Stimulated activated CD8-positive, alpha-beta memory T cell treated with anti-CD3 and anti-CD28 coated beads, Interleukin-12 subunit alpha, Interleukin-12 subunit beta, amount 100 ng/mL, for 1 hour (primary cell): ENCODE results near the gene CHRM2.

Experiments used
- DNase-seq: peaks from one replicate; pipeline ENCODE4 v3.0.0-alpha.2; 2020; ENCODE audit warnings: low read depth

The CHRM2 gene

DNA sequence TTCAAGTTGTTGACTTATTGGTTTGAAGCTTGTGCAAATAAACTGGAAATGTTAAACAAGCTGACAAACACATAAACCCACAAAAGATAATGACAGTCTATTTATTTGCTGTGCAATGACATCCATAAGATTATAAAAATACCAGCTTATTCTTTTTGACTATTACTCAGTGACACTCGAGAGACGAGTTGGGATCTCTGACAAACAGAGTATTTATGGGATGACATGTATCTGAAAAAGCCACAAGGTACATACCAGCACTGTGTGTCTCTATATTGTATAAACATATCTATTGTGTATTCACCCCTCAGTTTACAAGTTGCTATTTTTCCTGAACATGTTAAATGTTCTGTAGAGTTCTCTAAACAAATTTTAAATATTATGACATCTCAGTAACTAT lies 88.9 kb downstream of the CHRM2 start:
- DNase-seq = no peak

DNA sequence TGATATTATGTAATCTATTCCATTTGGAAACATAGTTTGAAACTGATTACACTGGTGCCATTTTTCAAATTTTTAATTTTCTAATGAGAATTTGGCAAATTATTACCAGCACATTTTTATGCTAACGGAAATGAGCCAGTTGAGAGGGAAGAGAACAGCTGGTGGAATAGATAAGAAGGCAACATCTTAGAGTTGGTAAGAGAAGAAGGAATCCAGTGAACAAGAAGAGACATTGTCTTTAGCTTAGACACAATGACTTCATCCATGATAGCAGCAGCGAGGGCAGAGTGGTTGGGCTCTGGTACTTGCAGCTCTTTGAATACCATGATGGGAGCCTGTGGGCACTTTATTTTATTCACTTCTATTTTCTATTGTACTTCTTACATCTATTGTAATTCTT lies 89.6 kb downstream of the CHRM2 start:
- no peak for DNase-seq

DNA sequence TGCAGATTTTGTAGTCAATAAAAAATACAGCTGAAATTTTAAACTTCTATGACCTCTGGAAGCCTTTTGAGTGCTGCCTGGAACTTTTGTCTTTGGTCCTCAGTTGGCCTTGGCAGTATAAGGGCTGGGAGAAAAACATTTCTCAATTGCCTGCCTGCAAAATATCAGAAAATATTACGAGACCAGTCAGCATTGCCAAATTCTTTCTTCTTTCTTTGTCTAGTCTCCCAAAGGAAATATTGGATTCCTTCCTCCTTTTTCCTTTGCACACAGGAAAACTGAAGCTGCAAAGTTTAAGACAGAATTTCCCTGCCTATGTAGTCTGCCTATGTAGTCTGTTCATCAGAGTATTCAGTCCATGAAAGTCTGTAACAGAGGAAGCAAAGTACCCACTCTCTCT lies 95.9 kb downstream of the CHRM2 start:
- no peak for DNase-seq

DNA sequence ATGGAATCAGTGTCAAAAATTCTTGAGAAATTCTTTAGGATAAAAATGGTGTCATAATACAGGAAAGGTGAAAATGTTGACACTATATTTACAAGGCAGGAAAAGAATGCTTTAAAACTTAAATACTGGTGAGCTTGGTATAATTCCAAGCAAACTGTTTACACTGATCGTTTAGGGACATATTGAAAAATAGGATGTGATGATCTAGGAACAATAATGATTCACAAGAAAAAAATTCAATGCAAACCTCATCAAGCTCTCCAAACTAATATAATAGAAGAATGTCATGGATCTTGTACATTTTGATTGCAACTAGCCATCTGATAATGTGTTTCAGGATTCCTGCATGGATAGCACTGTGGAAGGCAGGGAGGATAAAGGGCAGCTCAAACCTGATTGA lies 98.4 kb downstream of the CHRM2 start:
- DNase-seq = no peak

DNA sequence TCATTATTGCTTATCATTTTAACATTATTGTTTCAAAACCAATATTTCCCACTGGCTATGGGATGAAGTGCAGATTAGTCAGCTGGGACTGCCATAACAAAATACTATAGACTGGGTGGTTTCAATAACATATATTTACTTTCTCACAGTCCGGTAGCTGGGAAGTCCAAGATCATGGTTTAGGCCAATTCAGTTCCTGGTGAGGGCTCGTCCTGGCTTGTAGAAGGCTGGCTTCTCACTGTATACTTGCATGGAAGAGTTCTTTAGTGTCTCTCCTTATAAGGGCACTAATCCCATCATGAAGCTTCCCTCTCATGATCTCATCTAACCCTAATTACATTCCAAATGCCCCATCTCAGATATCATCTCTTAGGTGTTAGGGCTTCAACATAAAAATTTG lies 101.3 kb downstream of the CHRM2 start:
- no peak for DNase-seq

DNA sequence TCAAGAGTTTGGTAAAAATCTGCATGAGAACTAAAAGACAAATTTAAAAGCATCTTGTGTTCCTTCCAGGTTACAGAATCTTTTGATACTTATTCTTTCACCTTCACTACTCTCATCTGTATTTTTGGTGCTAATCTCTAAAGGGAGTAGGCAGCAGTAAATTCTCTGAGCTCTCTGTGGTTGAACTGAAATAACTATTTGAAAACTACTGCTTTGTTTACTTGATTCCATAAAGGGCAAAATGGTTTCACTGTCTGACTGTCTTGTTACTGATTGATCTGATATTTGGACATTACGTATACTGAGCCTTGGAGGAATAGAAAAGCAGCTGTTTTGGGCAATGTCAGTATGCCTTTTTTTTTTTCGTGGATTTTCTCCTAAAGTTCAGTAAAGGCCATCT lies 103.3 kb downstream of the CHRM2 start:
- no peak for DNase-seq

DNA sequence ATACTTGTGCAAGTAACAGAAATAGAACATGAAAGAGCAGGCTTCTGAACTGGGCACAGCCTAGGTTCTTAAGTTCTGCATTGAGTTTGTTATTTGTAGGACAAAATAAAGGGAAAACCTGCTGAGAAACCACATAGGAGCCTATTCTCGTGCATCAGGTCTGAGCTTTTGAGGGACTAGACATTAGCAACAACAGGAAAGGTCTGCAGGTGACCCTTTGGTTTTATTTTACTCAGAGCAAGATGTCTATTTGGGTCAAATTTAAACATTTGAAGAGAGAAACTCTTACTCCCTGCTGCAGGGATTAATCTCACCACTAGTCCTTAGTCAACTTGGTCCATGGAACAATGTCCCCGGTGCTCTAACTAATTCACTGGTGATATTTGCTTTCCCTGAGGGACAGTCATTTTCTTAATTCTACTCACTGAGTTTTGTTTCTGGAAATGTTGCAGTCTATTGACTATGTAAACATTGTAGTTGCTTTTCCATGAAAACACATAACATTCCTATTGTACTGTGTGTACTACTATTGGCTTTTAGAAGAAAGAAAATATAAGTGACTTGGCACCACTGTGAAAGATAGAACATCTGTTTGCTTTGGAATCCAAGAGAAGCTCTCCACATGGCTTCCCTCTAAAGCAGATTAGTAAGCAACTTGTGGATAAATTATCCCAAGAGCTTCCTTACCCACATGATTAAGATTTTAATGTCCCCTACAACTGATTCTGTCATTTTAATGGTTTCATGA lies 108.2 kb downstream of the CHRM2 start:
- DNase-seq = no peak

DNA sequence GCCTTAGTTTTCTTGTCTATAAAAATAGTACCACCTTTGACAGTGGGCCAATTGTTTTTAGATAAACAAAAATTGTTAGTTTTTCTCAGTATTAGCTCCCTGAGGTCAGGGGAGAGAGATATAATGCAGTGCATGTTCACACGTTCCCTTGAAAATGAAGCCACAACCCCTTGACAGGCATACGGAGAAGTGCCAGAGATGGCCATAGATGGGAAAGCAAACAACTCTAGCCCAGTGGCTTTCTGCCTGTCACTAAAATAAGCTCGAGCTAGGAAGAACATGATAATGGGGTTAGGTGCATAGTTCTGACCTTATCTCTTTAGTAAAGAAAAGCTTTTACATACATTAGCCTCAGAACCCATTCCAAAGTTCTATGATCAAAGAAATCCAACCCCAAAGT lies 124.9 kb downstream of the CHRM2 start:
- no peak for DNase-seq

DNA sequence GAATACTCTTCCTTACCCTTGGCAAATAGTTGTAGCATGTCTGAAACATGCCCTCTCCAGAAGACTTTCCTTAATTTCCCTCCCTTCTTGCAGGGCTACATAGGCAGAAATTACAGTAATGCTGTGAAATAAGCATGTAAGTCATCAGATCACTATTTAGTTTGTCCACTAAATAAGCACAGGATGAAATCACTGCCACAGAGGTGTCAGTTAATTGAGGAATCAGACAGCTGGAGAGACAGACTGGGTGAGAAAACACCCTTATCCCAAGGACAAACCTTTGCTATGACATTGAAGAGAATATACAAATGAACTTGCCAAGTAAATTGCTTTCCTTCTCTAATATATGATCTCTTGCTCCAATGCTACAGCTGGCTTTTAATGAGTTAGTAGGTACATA lies 129.3 kb downstream of the CHRM2 start:
- no peak for DNase-seq

DNA sequence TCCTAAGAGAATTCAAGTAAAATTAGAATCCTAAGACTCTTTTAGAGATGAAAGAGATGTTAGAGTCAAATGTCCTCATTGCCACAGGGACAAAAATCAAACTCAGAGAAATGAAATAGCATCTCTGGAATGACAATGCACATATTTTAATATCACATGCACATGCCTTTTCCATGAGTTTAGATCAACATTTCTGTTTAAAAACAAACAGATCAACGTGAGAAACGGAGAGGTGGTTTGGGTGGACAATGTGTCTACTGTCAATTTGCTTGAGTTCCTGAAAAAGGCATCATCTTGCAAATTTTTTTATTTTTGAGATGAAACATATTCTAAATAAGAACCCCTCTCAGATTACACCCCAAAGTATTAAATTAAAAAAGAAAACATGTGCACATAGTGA lies 130.0 kb downstream of the CHRM2 start:
- DNase-seq = no peak

DNA sequence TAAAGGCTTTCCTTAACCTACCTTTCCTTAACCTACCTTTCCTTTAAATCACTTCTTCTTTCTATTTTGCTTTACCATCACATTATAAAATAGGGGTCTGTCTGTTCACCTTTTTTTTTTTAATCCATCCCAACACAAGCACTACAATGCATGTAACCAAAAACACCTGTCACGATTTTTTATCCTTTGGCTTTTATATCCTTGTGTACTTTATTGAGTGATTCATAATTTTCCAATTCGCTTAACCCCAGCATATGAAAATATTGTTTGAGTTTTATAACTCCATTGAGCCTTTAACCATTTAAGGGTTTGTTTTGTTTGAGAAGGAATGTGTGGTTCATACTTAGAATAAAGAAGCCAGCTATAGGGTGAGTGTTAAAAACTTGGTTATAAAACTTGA lies 132.2 kb downstream of the CHRM2 start:
- DNase-seq = no peak

DNA sequence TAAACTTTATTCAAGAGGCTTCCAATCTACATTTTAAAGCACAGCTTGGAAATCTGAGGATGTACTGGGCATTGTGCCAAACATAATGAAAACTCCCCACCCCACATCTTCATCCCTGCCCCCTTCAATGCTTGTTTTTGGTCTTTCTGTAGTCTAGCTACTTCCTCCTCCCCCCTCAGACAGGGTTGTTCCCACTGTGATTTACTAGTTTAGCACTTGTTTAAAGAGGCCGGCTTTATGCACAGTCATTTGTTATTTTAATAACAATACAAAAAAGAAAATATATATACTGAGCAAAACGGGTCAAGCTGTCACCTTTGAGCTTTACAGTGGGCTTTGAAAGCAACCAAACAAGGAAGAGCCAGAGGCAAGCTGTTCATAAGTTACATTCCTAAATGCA lies 132.6 kb downstream of the CHRM2 start:
- DNase-seq = no peak

DNA sequence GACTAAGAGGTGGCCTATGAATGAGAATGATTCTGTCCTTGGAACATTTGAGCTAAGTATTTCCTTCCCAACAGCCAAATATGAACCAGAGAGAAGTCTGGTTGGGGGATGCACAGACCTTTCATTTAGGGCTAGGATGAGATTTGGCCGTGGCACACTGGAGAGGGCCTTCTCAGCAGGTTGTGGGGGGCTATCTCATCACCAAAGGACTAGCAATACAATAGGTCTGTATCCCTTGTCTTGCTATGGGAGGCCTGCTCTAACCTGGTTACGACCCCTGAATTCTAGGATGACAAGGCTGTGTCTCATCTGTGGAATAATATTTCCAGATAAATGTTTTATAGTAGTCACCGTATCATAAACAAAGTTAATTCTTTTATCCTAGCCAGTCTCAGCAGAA lies 133.0 kb downstream of the CHRM2 start:
- no peak for DNase-seq

DNA sequence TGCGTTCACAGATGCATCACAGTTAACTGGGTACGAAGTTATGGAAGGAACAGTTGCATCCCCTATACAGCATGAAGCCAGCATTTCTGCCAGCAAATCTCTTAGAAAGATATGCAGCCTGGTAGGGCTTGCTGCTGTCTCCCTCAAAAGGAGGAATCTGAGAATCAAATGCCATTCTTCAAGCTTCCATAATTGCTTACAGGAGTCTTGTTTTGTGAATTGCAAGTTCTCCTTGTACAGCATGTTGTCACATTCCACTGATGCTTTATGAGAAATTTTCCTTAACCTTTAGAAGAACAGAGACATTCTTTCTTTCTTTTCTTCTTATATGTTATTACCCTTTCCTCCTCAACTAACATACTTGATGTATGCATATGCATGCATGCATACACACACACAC lies 134.6 kb downstream of the CHRM2 start:
- no peak for DNase-seq

DNA sequence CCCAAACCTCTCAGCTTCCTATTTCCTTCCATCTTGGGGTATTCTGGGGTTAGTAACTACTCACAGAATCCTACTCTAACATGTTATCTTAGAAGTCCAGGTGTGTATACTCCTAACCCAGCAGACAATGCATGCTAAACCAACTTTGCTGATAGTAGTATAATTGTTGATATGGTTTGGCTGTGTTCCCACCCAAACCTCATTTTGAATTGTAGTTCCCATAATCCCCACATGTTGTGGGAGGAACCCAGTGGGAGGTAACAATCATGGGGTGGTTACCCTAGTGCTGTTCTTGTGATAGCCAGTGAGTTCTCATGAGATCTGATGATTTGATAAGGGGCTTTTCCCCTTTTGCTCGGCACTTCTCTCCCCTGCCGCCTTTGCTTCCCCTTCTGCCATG lies 135.1 kb downstream of the CHRM2 start:
- DNase-seq = no peak

DNA sequence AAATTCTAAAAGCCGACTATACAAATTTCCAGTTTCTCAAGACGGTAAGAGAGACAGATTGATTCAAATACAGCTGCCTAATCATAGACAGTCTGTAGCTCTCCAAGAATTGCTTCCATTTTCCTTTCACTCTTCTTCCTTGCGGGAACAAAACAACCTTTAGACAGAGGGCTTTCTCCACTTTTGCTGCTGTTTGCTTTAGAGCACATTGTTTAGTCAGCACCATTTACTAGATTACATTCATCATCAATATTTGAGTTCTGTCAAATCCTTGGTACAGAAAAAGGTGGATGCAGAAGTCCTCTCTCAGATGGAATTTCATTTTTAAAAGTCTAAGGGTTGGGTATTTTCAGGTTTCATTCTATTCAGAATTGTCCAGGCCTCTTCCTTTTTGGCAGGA lies 137.4 kb downstream of the CHRM2 start:
- DNase-seq = no peak

DNA sequence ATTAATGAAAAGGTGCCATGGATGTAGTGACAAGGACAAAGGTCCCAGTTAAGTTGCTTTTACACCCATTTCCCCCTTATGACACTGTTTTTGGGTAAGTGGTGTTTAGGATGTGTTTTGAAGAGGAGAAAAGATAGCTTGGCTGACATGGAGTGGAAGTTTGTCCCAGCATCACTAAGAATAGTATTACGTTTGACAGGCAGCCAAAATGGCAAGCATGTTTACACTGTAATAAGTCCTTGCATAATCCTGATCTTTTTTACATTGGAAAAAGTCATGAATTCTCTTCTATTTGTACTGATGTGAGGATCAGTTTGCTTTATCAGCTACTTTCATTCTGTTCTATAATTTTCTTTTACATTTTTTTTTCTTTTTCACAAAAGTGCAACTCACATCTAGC lies 137.8 kb downstream of the CHRM2 start:
- no peak for DNase-seq

DNA sequence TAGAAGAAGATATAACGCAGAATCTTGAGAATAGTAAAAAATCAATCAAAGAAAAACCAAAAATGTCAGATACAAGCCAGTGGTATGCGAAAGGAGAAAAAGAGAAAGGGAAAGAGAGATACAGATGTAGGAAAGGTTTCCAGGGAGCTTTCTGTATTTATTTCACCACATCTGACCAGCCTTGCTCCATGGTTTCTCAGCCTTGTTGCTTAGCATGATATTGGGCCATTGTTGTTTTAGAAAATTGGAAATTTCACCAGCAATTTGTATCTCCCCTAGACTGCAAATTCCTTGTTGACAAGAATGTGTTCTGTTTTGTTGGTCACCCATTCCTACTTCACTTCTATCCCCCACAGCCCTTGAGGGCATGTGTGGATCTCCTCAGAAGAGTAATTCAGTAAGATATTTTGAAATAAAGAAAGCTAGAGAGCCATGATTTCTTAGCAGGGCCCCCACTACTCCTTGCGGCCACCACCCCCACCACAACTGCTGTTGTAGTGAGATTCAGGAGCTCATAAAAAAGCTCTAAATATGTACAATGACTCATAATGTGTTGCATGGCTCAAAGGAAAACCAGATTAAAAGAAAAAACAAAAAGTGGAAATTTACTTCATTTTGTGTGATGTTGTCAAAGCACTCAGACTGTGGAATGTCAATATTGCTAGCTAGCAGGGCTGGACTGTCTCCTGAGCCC lies 138.7 kb downstream of the CHRM2 start:
- DNase-seq = no peak

DNA sequence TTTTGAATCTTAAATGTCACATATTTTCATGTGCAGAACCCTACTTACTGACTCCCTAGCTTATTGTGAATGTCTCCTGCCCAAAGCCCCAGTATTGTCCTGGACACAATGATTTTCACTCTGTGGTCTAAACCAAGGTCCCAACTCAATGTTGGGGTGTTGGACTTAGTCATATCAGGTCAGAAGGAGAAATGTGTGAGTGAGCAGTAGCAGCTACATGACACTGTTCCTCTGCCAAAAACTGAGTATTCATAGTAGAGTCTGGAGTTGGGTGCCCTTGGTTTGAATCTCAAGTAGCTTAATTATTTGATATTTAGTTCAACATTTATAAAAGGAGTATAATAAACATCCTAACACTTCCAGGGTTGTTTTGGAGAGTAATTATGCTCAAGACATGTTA lies 141.0 kb downstream of the CHRM2 start:
- DNase-seq = no peak

DNA sequence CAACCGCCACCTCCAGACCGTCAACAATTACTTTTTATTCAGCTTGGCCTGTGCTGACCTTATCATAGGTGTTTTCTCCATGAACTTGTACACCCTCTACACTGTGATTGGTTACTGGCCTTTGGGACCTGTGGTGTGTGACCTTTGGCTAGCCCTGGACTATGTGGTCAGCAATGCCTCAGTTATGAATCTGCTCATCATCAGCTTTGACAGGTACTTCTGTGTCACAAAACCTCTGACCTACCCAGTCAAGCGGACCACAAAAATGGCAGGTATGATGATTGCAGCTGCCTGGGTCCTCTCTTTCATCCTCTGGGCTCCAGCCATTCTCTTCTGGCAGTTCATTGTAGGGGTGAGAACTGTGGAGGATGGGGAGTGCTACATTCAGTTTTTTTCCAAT lies 146.6 kb downstream of the CHRM2 start:
- no peak for DNase-seq

DNA sequence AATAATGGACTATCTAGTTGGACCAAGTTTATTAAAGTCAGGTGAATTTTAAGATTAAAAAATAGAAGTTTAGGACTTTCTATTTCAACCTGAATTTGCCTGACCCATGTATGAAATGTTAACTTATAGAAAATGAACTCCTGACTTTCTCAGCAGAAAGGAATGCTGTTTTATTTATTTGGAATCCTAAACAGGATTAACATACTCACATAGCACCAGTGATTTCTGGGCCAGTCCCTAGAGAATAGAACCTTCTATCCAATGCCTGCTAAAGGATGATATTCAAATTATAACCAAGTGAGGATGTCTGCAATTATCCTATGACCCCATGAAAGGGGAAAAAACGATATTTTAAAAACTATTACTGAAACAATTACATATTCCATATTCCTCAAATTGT lies 148.8 kb downstream of the CHRM2 start:
- DNase-seq = no peak

DNA sequence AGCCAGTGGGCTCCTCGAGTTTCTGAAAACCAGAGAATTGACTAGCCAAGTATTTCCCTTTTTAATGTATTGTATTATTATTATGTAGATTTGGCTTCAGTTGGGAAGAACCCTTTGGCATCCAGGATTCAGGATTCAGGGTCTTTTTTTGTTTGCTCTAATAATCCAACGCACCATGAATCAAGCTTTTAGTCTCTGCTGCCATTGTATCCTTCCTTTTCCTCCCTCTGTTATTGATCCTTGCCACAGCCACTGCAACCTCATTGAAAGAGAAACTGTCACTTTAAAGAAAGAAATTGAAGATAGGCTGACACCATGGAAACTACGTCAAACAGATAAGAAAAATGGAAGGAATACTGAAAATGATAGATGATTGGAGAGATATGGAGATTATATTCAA lies 150.0 kb downstream of the CHRM2 start:
- DNase-seq = no peak

DNA sequence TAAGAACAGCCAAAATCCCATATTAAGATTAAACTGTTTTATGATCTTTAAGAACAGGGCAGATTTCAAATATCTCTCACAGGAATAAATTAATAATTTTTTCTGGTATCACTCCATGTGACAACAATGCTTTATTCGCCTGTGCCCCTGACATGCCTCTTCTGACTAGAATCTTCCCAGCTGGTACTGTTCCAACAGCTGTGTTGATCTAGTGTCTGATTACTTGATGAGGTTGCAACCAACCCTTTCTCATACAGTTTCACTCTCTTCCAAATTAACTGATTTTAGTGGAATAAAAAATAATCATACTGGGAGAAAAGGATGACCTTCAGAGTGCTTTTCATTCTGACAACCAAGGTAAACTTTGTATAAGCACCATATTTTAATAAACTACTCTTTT lies 151.9 kb downstream of the CHRM2 start:
- DNase-seq = no peak
